Small intestine (tissue), 7 donors: ENCODE measurements around the gene ZMIZ1. TPM values are rescaled to one million over a fixed set of nuclear protein-coding genes. Genes with fewer than 3 reads are reported as not detected.
A peak's percentile ranks its signal among the peaks of the same experiment; 100 is the strongest.

Experiments used
- DNase-seq, 2 donors: peaks; one replicate each; pipeline versions ENCODE4 v3.0.0 to v3.0.0-alpha.2; 2013
- FAIRE-seq: peaks from 2 replicates; lab custom pipeline; 2012; peaks lifted over from hg19 to GRCh38; lab: Jason Lieb, UNC
- H3K27ac ChIP-seq, 3 donors: one replicate each; pipeline ENCODE4 v1.5.1; 2013; ENCODE audit warnings: low read length in 2 of 3, mild to moderate bottlenecking in 2 of 3, control low read depth in 1 of 3, inconsistent platforms in 1 of 3, low read depth in 1 of 3, moderate library complexity in 1 of 3
- H3K27me3 ChIP-seq, 3 donors: one replicate each; pipeline ENCODE4 v1.6.1; 2013; ENCODE audit warnings: low read length in 3 of 3, inconsistent platforms in 1 of 3; ENCODE audit not compliant: control insufficient read depth in 3 of 3, insufficient read depth in 3 of 3
- H3K36me3 ChIP-seq, 3 donors: one replicate each; pipeline ENCODE4 v1.6.1; 2013; ENCODE audit warnings: low read length in 3 of 3, inconsistent platforms in 1 of 3, low read depth in 1 of 3, mild to moderate bottlenecking in 1 of 3, moderate library complexity in 1 of 3; ENCODE audit not compliant: control insufficient read depth in 3 of 3, insufficient read depth in 2 of 3
- H3K4me1 ChIP-seq, 3 donors: one replicate each; pipeline ENCODE4 v1.6.1; 2013; ENCODE audit warnings: low read length in 2 of 3, inconsistent platforms in 1 of 3, low read depth in 1 of 3, mild to moderate bottlenecking in 1 of 3, moderate library complexity in 1 of 3; ENCODE audit not compliant: control insufficient read depth in 3 of 3, insufficient read depth in 2 of 3
- H3K4me3 ChIP-seq, 3 donors: one replicate each; pipeline ENCODE4 v1.5.1; 2013; ENCODE audit warnings: low read length in 3 of 3, control low read depth in 1 of 3, inconsistent platforms in 1 of 3, low read depth in 1 of 3, mild to moderate bottlenecking in 1 of 3, moderate library complexity in 1 of 3
- H3K9me3 ChIP-seq, 2 donors: one replicate each; pipeline ENCODE4 v1.6.1; 2013; ENCODE audit warnings: low read depth in 1 of 2, low read length in 1 of 2; ENCODE audit not compliant: control insufficient read depth in 2 of 2, insufficient read depth in 1 of 2
- WGBS, 3 donors: extraction: QIAGEN DNeasy Blood & Tissue Kit; methylation state at CpG; one replicate each; pipeline ENCODE4 v1.1.7; 2013; 5-methylcytosine and 5-hydroxymethylcytosine counted together
- polyA plus RNA-seq, 4 donors: library from polyadenylated mRNA; stranded (reverse) in 3 of 4; unstranded in 1 of 4; fragments of 200-250 nt in 3 of 4; fragments of 120-200 nt in 1 of 4; gene quantifications; one replicate each; pipeline versions ENCODE4 v1.2.1 to v1.2.3, GENCODE V29; 2013
- donor health status: healthy with polysubstance abuse.
- donor health status: control.
- donor health status: control.
- donor health status: Bipolar disorder and iron deficiency.
- donor health status: healthy.

ZMIZ1 gene
- polyA plus RNA-seq, 4 donors, result 15.1 to 40.7 (median 19.9) TPM

DNA sequence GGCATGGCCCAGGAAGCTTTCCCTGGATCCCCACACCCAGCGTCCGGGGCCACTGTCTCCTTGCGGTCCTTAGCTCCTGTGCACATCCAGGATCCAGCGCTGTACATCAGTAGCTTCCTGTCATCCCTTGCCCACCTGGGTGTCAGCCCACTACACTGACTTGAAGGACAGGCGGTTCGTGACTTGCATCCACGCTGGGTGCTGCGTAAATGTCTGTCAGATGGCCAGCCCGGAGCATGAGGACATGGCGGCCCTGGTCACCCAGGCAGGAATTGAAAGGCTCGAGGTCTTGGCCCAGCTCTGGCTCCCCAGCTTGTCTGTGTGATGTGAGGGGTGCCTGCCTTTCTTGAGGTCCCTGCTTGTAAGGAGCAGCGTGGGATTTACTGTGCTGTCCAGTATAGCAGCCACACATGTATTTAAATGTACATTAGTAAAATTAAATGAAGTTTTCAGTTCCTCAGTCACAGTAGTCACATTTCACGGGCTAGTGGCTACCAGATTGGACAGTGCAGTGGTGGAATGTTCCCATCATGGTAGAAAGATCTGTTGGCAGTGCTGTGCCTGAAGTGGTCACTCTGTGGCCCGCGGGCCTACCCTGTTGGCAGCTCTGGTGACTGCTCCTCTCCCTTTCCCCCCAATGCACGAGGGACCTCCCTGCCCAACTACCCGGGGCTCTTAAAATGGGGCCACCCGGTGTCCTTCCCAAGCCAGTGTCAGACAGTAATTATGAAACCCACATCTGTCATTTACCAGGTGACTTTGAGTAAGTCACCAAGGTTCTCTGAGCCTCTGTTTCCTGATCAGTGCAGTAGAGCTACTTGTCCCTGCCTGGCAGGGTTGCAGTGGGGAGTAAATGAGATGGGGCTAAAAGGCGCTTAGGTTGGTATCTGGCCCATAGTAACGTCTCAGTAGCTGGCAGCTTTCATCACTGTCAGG is 180.7 kb downstream of the ZMIZ1 start:
- Histone ChIP-seq H3K4me1 (peaks cover 0 to 26% (median 4%) of the 10 kb centered on the region in 3 donors), H3K27me3 (no peaks in the 10 kb centered on the region), H3K27ac (peak overlapping the region in 1 of 3 donors; percentile 84), H3K4me3 (no peak overlapping the region), H3K9me3 (no peaks in the 10 kb centered on the region), H3K36me3 (peaks cover 0 to 67% (median 0%) of the 10 kb centered on the region in 3 donors)
- DNase-seq (no peak), FAIRE-seq (no peak)
- WGBS, 3 donors, result 79 to 86% (median 83%) methylated on average over 20 of the region's 20 CpGs

DNA sequence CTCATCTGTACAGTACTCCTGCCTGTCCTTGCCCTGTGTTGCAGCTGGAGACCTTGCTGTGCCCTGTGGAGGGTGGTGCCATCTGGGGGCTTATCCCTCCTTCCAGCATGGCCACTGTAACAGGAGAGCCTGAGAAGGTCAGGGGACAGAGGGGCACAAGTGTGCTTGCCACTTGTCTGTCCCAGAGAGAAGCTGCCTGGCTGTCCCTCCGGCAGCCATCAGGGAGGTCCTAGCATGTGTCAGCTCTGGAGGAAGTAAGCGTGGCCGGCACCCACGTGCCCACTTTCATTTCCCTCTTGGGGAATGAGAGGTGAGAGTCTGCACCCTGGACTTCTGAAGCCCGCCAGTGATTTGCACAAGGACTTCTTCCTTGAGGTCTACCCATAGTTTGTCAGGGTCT is 181.5 kb downstream of the ZMIZ1 start:
- peak overlapping the region in 1 of 3 donors; percentile 84 for H3K27ac ChIP-seq
- H3K4me1 ChIP-seq, result peaks cover 0 to 26% (median 4%) of the 10 kb centered on the region in 3 donors
- H3K4me3 ChIP-seq, result no peak overlapping the region
- no peaks in the 10 kb centered on the region for H3K9me3 ChIP-seq
- no peak for DNase-seq
- H3K27me3 ChIP-seq, result no peaks in the 10 kb centered on the region
- 64 to 77% (median 67%) methylated on average over 5 of the region's 5 CpGs for WGBS, 3 donors
- FAIRE-seq, result no peak
- peaks cover 0 to 68% (median 0%) of the 10 kb centered on the region in 3 donors for H3K36me3 ChIP-seq

DNA sequence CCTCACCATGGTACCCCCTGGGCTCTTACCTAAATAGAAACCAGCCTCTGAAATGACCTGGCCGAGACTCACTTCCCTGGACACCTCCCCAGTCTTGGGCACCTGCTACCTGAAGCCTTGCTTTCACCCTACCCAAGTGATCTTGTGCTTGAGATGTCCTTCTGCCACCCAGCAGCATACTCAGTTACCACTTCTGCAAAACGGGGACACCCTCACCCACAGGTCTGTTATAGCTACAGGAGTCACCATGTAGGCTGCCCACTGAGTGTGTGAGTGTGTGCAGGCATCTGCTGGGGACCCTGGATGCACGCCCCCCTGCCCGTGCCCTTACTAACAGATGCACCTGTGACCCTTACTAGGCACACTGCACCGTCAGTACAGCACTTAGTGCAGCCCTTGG is 183.7 kb downstream of the ZMIZ1 start:
- peaks cover 0 to 63% (median 0%) of the 10 kb centered on the region in 3 donors for H3K36me3 ChIP-seq
- FAIRE-seq, result no peak

DNA sequence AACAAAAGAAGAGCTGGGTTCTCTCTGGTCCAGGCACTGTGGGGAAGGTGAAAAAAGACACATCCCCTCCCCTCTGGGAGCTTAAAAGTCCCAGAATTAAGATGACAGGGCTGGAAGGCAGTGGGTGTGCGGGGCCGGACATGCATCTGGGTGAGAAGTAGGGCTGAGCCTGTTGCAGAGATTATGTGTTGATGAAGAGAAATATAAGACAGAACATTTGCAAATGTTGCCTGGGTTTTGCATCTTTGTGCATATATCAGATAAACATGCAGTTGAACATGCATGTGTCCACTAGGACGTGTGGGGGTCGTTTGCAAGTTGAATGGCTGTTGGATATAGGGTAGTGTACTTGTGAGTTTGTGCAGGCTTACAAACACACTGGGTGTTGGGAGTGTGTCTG is 184.2 kb downstream of the ZMIZ1 start:
- Histone ChIP-seq H3K27ac (no peak overlapping the region), H3K27me3 (no peaks in the 10 kb centered on the region), H3K36me3 (peaks cover 0 to 63% (median 0%) of the 10 kb centered on the region in 3 donors), H3K4me3 (no peak overlapping the region), H3K9me3 (no peaks in the 10 kb centered on the region), H3K4me1 (peaks cover 0 to 2% (median 0%) of the 10 kb centered on the region in 3 donors)
- FAIRE-seq, result no peak
- no peak for DNase-seq
- WGBS, 3 donors, result 85 to 92% (median 88%) methylated on average over 4 of the region's 4 CpGs

More for the DNA sequence above, 183.7 kb downstream of the ZMIZ1 start:
- no peaks in the 10 kb centered on the region for H3K27me3 ChIP-seq
- peaks cover 0 to 7% (median 1%) of the 10 kb centered on the region in 3 donors for H3K4me1 ChIP-seq
- no peak for DNase-seq
- no peak overlapping the region for H3K4me3 ChIP-seq
- no peak overlapping the region for H3K27ac ChIP-seq
- no peaks in the 10 kb centered on the region for H3K9me3 ChIP-seq
- WGBS, 3 donors, result 78 to 85% (median 84%) methylated on average over 5 of the region's 5 CpGs

DNA sequence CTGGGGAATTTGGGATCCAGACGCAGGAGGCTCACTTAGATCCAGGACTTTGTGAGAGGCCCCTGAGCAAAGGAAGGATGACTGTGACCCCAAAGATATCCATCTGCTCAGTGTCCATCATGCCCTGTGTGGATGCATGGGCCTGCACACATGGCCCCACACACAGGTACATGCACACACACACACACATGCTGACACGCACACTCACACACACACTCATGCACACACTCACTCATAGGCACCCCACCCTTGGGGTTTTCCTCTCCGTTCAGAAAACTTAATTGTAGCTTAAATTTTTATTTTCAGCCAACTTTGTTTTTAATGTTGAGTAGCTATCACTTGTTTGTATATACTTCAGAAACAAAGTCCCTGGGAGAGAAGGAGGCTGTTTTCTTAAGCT is 184.9 kb downstream of the ZMIZ1 start:
- DNase-seq (no peak), FAIRE-seq (no peak)
- H3K27ac ChIP-seq, result no peak overlapping the region
- 88 to 95% (median 90%) methylated on average over 3 of the region's 3 CpGs for WGBS, 3 donors
- H3K4me3 ChIP-seq, result no peak overlapping the region
- H3K4me1 ChIP-seq, result no peaks in the 10 kb centered on the region
- H3K9me3 ChIP-seq, result no peaks in the 10 kb centered on the region
- no peaks in the 10 kb centered on the region for H3K27me3 ChIP-seq
- peaks cover 0 to 69% (median 0%) of the 10 kb centered on the region in 3 donors for H3K36me3 ChIP-seq

DNA sequence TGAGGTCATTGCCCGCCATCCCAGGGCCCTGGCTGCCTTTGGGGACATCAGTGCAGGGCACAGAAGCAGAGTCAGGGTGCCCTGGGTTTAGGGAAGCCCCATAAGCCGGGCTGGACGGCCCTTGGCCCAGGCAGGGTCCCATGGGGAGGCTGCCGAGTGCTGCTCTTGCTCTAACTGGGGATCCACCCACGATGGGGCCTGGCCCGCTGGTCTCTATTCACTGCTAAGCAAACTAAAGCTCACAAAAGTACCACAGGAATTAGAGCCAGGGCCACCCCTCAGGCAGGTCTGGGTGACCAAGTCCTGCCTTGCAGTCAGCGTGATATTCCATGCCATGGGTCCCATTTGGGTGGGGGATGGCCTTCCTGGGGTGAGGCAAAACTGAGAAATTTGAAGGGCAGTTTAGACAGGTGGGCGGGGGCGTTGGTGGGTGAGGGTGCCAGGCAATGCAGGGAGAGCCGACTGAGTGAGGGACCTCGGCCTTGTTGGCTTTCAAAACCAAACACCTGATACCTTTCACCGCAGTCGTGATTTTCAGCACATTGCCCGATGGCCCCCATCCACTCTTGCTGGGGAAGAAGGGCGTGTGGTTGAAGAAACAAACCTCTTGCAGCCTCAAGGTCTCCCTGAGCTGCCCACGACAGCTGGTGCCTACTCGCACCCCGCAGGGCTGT is 185.7 kb downstream of the ZMIZ1 start:
- no peak for FAIRE-seq
- H3K27ac ChIP-seq, result peak overlapping the region in 1 of 3 donors; percentile 52

DNA sequence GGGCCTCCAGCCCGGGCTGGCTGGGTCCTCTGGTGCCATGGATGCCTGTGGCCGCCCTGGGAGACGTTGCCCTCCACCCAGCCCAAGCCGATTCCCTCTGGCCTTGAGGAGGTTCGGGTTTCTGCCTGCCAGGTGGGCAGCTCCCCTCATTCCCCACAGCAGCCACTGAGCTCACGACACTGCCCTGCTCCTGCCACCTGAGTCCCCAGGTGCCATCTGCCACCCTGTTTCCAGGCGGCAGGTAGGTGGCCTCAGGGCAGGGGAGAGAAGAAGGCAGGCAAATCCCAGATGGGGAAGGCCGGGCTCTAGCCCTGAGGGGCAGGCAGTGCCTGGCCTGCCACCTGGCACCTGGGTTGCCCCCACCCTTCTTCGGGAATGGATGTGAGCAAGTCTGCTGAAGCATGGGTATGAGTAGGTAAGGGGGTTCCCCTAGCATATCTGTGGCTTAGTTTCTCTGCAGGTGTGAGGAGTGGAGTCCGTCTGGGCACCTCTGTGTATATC is 186.3 kb downstream of the ZMIZ1 start:
- WGBS, 3 donors, result 81 to 88% (median 84%) methylated on average over 9 to 10 of the region's 10 CpGs
- H3K27ac ChIP-seq, result peak overlapping the region in 1 of 3 donors; percentile 52
- peaks cover 0 to 3% (median 0%) of the 10 kb centered on the region in 3 donors for H3K4me1 ChIP-seq
- no peak overlapping the region for H3K4me3 ChIP-seq
- DNase-seq, result no peak
- no peaks in the 10 kb centered on the region for H3K27me3 ChIP-seq
- H3K9me3 ChIP-seq, result no peaks in the 10 kb centered on the region
- FAIRE-seq, result no peak
- H3K36me3 ChIP-seq, result peaks cover 0 to 70% (median 0%) of the 10 kb centered on the region in 3 donors

More for the DNA sequence above, 185.7 kb downstream of the ZMIZ1 start:
- H3K9me3 ChIP-seq, result no peaks in the 10 kb centered on the region
- peaks cover 0 to 69% (median 0%) of the 10 kb centered on the region in 3 donors for H3K36me3 ChIP-seq
- no peak for DNase-seq
- no peaks in the 10 kb centered on the region for H3K27me3 ChIP-seq
- H3K4me3 ChIP-seq, result no peak overlapping the region
- H3K4me1 ChIP-seq, result peaks cover 0 to 3% (median 0%) of the 10 kb centered on the region in 3 donors
- WGBS, 3 donors, result 86 to 93% (median 87%) methylated on average over 18 of the region's 18 CpGs

DNA sequence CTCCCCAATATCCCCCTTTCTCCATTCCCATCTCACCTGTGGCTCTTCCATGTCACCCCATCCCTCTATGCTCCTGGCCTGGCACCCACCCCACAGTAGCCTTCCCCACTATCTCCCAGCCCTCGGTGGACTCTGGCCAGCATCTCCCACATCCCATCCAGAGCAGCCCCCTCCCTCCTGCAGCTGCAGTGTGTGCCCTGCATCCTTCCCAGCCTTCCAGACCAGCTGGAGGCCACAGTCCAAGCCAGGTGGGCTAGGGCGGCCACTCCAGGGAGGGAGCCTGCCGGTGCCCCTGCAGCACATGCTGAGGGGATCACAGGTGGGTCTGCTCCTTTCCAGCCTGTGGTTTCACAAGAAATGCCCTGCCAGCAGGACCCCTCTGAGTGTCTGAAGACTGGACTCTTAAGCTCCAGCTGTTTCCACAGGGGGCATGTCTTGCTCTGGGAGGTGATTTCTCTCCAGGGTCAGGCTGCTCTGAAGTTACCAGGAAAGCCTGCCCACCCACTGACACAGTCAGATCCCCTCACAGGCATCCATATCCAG is 187.6 kb downstream of the ZMIZ1 start:
- H3K9me3 ChIP-seq, result no peaks in the 10 kb centered on the region
- H3K27ac ChIP-seq, result no peak overlapping the region
- DNase-seq (no peak), FAIRE-seq (no peak)
- H3K36me3 ChIP-seq, result peaks cover 0 to 59% (median 0%) of the 10 kb centered on the region in 3 donors
- WGBS, 3 donors, result 77 to 94% (median 81%) methylated on average over 3 of the region's 3 CpGs
- H3K4me3 ChIP-seq, result no peak overlapping the region
- peaks cover 0 to 6% (median 3%) of the 10 kb centered on the region in 3 donors for H3K4me1 ChIP-seq
- no peaks in the 10 kb centered on the region for H3K27me3 ChIP-seq
